ENCODE results near the gene GSAP. TPM values are rescaled to one million over a fixed set of nuclear protein-coding genes. Genes with fewer than 3 reads are reported as not detected.

The GSAP gene
- total RNA-seq, 1 experiment from 2014 or later: 6.5 TPM

DNA sequence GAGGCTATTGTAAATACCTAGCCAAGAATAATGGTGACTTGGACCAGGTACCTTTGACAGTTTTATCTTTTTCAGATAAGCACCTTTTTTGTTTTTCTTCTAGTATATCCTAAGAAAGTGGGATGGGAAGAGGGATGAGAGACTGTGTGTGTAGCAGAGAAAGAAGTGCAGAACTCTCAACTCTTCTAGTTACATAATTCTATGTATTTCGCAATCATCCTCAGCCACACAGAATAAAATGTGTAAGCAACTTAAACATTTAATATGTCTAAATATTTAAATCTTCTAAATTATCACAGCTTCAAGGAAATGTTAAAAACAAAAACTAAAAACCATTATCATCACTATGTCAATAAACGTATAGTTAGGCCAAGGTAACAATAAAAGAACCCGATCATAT lies 42.6 kb upstream of the GSAP start:
- H3F3A ChIP-seq (ENCODE audit: low read length, unreplicated experiment): peaks cover 10% of the 10 kb centered on the region
- H3K9me3 ChIP-seq (ENCODE audit: low read length): no peaks in the 10 kb centered on the region
- ATAC-seq (no peak), DNase-seq (no peak)
- no peaks in the 10 kb centered on the region for H3K9me2 ChIP-seq (replicated peaks; ENCODE audit: low read length)
- H3K4me2 ChIP-seq (ENCODE audit: low read length): peak overlapping the region; percentile 50
- no peaks in the 10 kb centered on the region for H3K27me3 ChIP-seq (ENCODE audit: low read length)
- TF ChIP-seq EZH2phosphoT487 (IDR thresholded peaks at IDR 0.05; ENCODE audit: borderline replicate concordance, low read length): no peak
- no peak for TF ChIP-seq EZH2 (IDR thresholded peaks at IDR 0.05; ENCODE audit: low read length, unreplicated experiment)
- TF ChIP-seq, protein P1, sequence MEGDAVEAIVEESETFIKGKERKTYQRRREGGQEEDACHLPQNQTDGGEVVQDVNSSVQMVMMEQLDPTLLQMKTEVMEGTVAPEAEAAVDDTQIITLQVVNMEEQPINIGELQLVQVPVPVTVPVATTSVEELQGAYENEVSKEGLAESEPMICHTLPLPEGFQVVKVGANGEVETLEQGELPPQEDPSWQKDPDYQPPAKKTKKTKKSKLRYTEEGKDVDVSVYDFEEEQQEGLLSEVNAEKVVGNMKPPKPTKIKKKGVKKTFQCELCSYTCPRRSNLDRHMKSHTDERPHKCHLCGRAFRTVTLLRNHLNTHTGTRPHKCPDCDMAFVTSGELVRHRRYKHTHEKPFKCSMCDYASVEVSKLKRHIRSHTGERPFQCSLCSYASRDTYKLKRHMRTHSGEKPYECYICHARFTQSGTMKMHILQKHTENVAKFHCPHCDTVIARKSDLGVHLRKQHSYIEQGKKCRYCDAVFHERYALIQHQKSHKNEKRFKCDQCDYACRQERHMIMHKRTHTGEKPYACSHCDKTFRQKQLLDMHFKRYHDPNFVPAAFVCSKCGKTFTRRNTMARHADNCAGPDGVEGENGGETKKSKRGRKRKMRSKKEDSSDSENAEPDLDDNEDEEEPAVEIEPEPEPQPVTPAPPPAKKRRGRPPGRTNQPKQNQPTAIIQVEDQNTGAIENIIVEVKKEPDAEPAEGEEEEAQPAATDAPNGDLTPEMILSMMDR (conservative IDR thresholded peaks at IDR 0.05; ENCODE audit: low read depth, low read length): no peak
- H2AFZ ChIP-seq (ENCODE audit: low read length): 0 out of 2 replicates have a peak overlapping the region, but pooled peaks have one; percentile 3
- H3K4me3 ChIP-seq (ENCODE audit: low read length): no peak overlapping the region
- H3K4me1 ChIP-seq (ENCODE audit: insufficient read depth, low read length): peaks cover 67% of the 10 kb centered on the region
- intact Hi-C loops (cut with micrococcal nuclease): loop anchor here (1.0 to 5.0 kb wide), 3 partner anchors 21 to 39 kb away; no protein-coding TSS in a partner anchor
- no peaks in the 10 kb centered on the region for H3K79me2 ChIP-seq (ENCODE audit: low read length)
- BruUV-seq (replicated peaks): no TSS peak
- no peaks in the 10 kb centered on the region for H4K20me1 ChIP-seq (ENCODE audit: low read length)
- ChIA-PET POLR2A (ENCODE audit: unreplicated experiment) (interaction anchor here (0.6 kb wide), 2 partner anchors 33 to 78 kb away, joined by 3 to 4 read pairs; no protein-coding TSS in a partner anchor), CTCF (interaction anchor here (0.5 kb wide), 1 partner anchor 113 kb away, joined by 5 read pairs; no protein-coding TSS in a partner anchor)
- H3K27ac ChIP-seq (ENCODE audit: low read length): peak overlapping the region; percentile 67
- no peaks in the 10 kb centered on the region for H3K36me3 ChIP-seq (ENCODE audit: low read depth, low read length)
- no peak overlapping the region for H3K9ac ChIP-seq (ENCODE audit: low read length)

DNA sequence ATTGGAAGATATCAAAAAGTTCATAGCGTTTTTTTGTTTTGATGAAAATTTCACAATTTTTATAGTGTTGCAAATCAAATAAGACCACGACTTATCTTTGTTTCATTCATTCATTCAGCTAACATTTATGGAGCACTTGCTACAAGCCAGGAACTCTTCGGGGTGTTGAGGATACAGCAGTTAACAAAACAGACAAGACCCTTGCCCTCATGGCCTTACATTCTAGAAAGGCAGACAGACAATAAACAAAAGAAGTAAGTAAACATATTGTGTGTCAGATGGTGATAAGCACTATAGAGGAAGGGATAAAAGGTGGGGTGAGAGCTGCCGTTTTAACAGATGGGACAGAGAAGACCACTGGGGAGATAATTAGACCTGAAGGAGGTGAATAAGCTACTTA lies 41.6 kb upstream of the GSAP start:
- ChIA-PET POLR2A (ENCODE audit: unreplicated experiment) (no interaction called here), CTCF (interaction anchor here (0.5 kb wide), 1 partner anchor 41 kb away, joined by 4 read pairs; the partner anchor contains the start of gene GSAP)
- Histone ChIP-seq H3K4me2 (ENCODE audit: low read length) (no peak overlapping the region), H3K9me3 (ENCODE audit: low read length) (no peaks in the 10 kb centered on the region), H3K27ac (ENCODE audit: low read length) (no peak overlapping the region), H3K79me2 (ENCODE audit: low read length) (no peaks in the 10 kb centered on the region), H3K9ac (ENCODE audit: low read length) (no peak overlapping the region), H3F3A (ENCODE audit: low read length, unreplicated experiment) (peaks cover 10% of the 10 kb centered on the region), H3K27me3 (ENCODE audit: low read length) (no peaks in the 10 kb centered on the region), H4K20me1 (ENCODE audit: low read length) (no peaks in the 10 kb centered on the region), H3K4me1 (ENCODE audit: insufficient read depth, low read length) (peaks cover 70% of the 10 kb centered on the region), H3K4me3 (ENCODE audit: low read length) (no peak overlapping the region), H2AFZ (ENCODE audit: low read length) (no peak overlapping the region), H3K9me2 (replicated peaks; ENCODE audit: low read length) (no peaks in the 10 kb centered on the region), H3K36me3 (ENCODE audit: low read depth, low read length) (no peaks in the 10 kb centered on the region)
- TF ChIP-seq EZH2phosphoT487 (IDR thresholded peaks at IDR 0.05; ENCODE audit: borderline replicate concordance, low read length) (no peak), EZH2 (IDR thresholded peaks at IDR 0.05; ENCODE audit: low read length, unreplicated experiment) (no peak)
- TF ChIP-seq, protein P1 (conservative IDR thresholded peaks at IDR 0.05; ENCODE audit: low read depth, low read length): no peak
- ATAC-seq: no peak
- intact Hi-C loops (cut with micrococcal nuclease): loop anchor here (5.0 kb wide), 1 partner anchor 40 kb away; no protein-coding TSS in a partner anchor
- DNase-seq: no peak
- BruUV-seq (replicated peaks): no TSS peak

DNA sequence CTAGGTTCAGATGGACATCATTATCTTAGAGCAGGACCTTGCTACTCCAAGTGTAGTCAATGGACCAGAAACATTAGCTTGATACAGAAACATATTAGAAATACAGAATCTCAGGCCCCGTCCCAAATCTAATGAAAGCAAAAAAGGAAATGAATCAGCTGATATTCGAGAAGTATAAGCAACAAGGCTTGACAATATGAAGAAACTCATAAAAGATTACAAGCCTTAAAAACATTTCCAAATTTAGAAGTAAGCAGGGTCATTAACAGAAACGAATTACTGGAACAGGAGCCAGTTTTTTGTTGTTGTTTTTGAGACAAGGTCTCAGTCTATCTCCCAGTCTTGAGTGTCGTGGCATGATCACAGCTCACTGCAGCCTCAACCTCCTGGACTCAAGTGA lies 40.5 kb upstream of the GSAP start:
- Histone ChIP-seq H3K9me2 (replicated peaks; ENCODE audit: low read length) (no peaks in the 10 kb centered on the region), H3K4me2 (ENCODE audit: low read length) (peak overlapping the region; percentile 20), H3K9me3 (ENCODE audit: low read length) (no peaks in the 10 kb centered on the region), H3K79me2 (ENCODE audit: low read length) (no peaks in the 10 kb centered on the region), H3K4me3 (ENCODE audit: low read length) (no peak overlapping the region), H3F3A (ENCODE audit: low read length, unreplicated experiment) (peaks cover 10% of the 10 kb centered on the region), H2AFZ (ENCODE audit: low read length) (no peak overlapping the region), H3K27me3 (ENCODE audit: low read length) (no peaks in the 10 kb centered on the region), H3K9ac (ENCODE audit: low read length) (no peak overlapping the region), H3K27ac (ENCODE audit: low read length) (peak overlapping the region; percentile 16), H3K36me3 (ENCODE audit: low read depth, low read length) (no peaks in the 10 kb centered on the region), H3K4me1 (ENCODE audit: insufficient read depth, low read length) (peaks cover 72% of the 10 kb centered on the region), H4K20me1 (ENCODE audit: low read length) (no peaks in the 10 kb centered on the region)
- ATAC-seq (no peak), DNase-seq (peak; percentile 49)
- no TSS peak for BruUV-seq (replicated peaks)
- intact Hi-C loops (cut with micrococcal nuclease): loop anchor here (5.0 kb wide), 1 partner anchor 41 kb away; no protein-coding TSS in a partner anchor
- ChIA-PET POLR2A (ENCODE audit: unreplicated experiment) (no interaction called here), CTCF (no interaction called here)
- TF ChIP-seq EZH2 (IDR thresholded peaks at IDR 0.05; ENCODE audit: low read length, unreplicated experiment) (no peak), EZH2phosphoT487 (IDR thresholded peaks at IDR 0.05; ENCODE audit: borderline replicate concordance, low read length) (no peak)
- TF ChIP-seq, protein P1 (conservative IDR thresholded peaks at IDR 0.05; ENCODE audit: low read depth, low read length): no peak
